ENCODE data around the gene GAS2. TPM values are rescaled to one million over a fixed set of nuclear protein-coding genes. Genes with fewer than 3 reads are reported as not detected.

The GAS2 gene
- polyA plus RNA-seq, 3 donors, result 0.86 to 1.00 (median 0.89) TPM

- intact Hi-C loops (cut with micrococcal nuclease), result no loop called here
- no peaks in the 10 kb centered on the region for H3K27me3 Mint-ChIP-seq (ENCODE audit: low read depth in 3 of 3)
- no peak overlapping the region for H3K4me2 ChIP-seq (replicated peaks; ENCODE audit: extremely low read depth, low read length, poor library complexity, severe bottlenecking)
- peaks cover 0 to 2% of the 10 kb centered on the region in 2 donors for H3K27me3 ChIP-seq (ENCODE audit: control insufficient read depth in 2 of 2, insufficient read depth in 2 of 2, low read length in 2 of 2)
- H3K79me2 ChIP-seq (ENCODE audit: insufficient read depth, low read length), result no peaks in the 10 kb centered on the region
- no peak overlapping the region for H3K4me3 ChIP-seq (replicated peaks in 1 of 3; ENCODE audit: low read depth in 2 of 3, low read length in 3 of 3)
- WGBS (ENCODE audit: insufficient coverage), result no CpG with 5 or more reads among the region's 3 CpGs
- TF ChIP-seq CTCF (IDR thresholded peaks at IDR 0.05), result no peak
- H3K9me3 ChIP-seq (replicated peaks in 1 of 2; ENCODE audit: control insufficient read depth in 1 of 2, insufficient read depth in 1 of 2, low read length in 2 of 2), result no peaks in the 10 kb centered on the region
- no peak overlapping the region for H3K9ac ChIP-seq (ENCODE audit: insufficient read depth, low read length, poor library complexity, severe bottlenecking)
- no peaks in the 10 kb centered on the region for H3K9me3 Mint-ChIP-seq
- H3K4me1 ChIP-seq (ENCODE audit: control insufficient read depth in 1 of 2, insufficient read depth in 2 of 2, low read length in 2 of 2), result no peaks in the 10 kb centered on the region
- no peaks in the 10 kb centered on the region for H4K20me1 ChIP-seq (ENCODE audit: insufficient read depth, low read length)
- H3K27ac Mint-ChIP-seq, result no peak overlapping the region
- H3K27ac ChIP-seq (ENCODE audit: low read depth in 1 of 2, low read length in 2 of 2), result no peak overlapping the region
- no peaks in the 10 kb centered on the region for H3K36me3 Mint-ChIP-seq
- no peaks in the 10 kb centered on the region for H3K4me1 Mint-ChIP-seq
- DNase-seq, result no peak
- H2AFZ ChIP-seq (ENCODE audit: insufficient read depth, low read depth, low read length, poor library complexity, severe bottlenecking), result no peak overlapping the region
- no peak overlapping the region for H3K4me3 Mint-ChIP-seq
- H3K36me3 ChIP-seq (replicated peaks in 1 of 2; ENCODE audit: control insufficient read depth in 1 of 2, insufficient read depth in 2 of 2, low read length in 2 of 2), result no peaks in the 10 kb centered on the region
Observed at GRCh38 chr11:22720457-22720856, 54.0 kb downstream of the GAS2 start.

- H2AFZ ChIP-seq (ENCODE audit: insufficient read depth, low read depth, low read length, poor library complexity, severe bottlenecking), result no peak overlapping the region
- DNase-seq, result no peak
- H4K20me1 ChIP-seq (ENCODE audit: insufficient read depth, low read length), result no peaks in the 10 kb centered on the region
- H3K79me2 ChIP-seq (ENCODE audit: insufficient read depth, low read length), result no peaks in the 10 kb centered on the region
- no peak overlapping the region for H3K4me3 Mint-ChIP-seq
- intact Hi-C loops (cut with micrococcal nuclease), result no loop called here
- H3K9ac ChIP-seq (ENCODE audit: insufficient read depth, low read length, poor library complexity, severe bottlenecking), result no peak overlapping the region
- no peaks in the 10 kb centered on the region for H3K4me1 ChIP-seq (ENCODE audit: control insufficient read depth in 1 of 2, insufficient read depth in 2 of 2, low read length in 2 of 2)
- H3K4me3 ChIP-seq (replicated peaks in 1 of 3; ENCODE audit: low read depth in 2 of 3, low read length in 3 of 3), result no peak overlapping the region
- WGBS (ENCODE audit: insufficient coverage), result 100% methylated on average over 1 of the region's 3 CpGs
- no peaks in the 10 kb centered on the region for H3K9me3 Mint-ChIP-seq
- H3K4me1 Mint-ChIP-seq, result no peaks in the 10 kb centered on the region
- no peak overlapping the region for H3K4me2 ChIP-seq (replicated peaks; ENCODE audit: extremely low read depth, low read length, poor library complexity, severe bottlenecking)
- no peaks in the 10 kb centered on the region for H3K9me3 ChIP-seq (replicated peaks in 1 of 2; ENCODE audit: control insufficient read depth in 1 of 2, insufficient read depth in 1 of 2, low read length in 2 of 2)
- TF ChIP-seq CTCF (IDR thresholded peaks at IDR 0.05), result no peak
- H3K27me3 ChIP-seq (ENCODE audit: control insufficient read depth in 2 of 2, insufficient read depth in 2 of 2, low read length in 2 of 2), result peaks cover 0 to 2% of the 10 kb centered on the region in 2 donors
- no peaks in the 10 kb centered on the region for H3K27me3 Mint-ChIP-seq (ENCODE audit: low read depth in 3 of 3)
- no peak overlapping the region for H3K27ac ChIP-seq (ENCODE audit: low read depth in 1 of 2, low read length in 2 of 2)
- H3K27ac Mint-ChIP-seq, result no peak overlapping the region
- H3K36me3 ChIP-seq (replicated peaks in 1 of 2; ENCODE audit: control insufficient read depth in 1 of 2, insufficient read depth in 2 of 2, low read length in 2 of 2), result no peaks in the 10 kb centered on the region
- H3K36me3 Mint-ChIP-seq, result no peaks in the 10 kb centered on the region
Observed at GRCh38 chr11:22723274-22723673, 56.9 kb downstream of the GAS2 start.

All from CD14-positive monocyte (primary cell).